Measurements from ENCODE around the gene OCIAD1.
"Not testable (repeated sequence)": the region's sequence is repeated elsewhere in the genome, so short reads cannot be mapped to it uniquely, and the experiment has no call there.

The OCIAD1 gene

DNA sequence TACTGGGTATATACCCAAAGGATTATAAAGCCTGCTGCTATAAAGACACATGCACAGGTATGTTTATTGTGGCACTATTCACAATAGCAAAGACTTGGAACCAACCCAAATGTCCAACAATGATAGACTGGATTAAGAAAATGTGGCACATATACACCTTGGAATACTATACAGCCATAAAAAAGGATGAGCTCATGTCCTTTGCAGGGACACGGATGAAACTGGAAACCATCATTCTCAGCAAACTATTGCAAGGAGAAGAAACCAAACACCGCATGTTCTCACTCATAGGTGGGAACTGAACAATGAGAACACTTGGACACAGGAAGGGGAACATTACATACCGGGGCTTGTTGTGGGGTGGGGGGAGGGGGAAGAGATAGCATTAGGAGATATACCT, 58.9 kb downstream of the OCIAD1 start:
- DNase-seq (ENCODE audit: low read depth in 2 of 2) = not testable (repeated sequence)

DNA sequence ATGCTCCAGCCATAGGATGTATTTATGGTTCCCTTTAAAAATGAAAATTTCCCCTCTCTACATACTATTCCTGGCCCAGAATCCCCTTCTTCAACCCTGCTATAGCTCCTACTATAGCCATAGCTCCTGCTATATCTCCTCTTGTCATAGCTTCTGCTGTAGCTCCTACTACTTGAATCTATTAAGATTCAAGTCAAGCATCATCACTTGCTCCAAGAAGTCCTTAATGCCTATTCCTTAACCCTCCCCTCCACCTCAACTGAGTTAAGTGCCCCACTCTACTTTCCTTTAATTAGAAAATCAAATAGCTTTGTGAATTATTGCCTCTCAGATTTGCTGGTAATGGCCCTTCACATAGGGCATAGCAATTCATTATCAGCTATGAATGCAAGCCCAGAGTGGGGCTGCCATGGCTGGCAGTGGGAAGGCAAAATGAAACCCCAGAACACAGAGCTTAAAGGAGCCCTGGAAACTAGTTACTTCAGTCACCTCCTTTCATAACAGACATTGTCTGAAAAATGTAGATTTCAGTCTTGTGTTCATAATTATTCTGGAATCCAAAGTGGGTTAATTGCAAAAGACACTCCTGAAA, 60.2 kb downstream of the OCIAD1 start:
- DNase-seq (ENCODE audit: low read depth in 2 of 2) = no peak

DNA sequence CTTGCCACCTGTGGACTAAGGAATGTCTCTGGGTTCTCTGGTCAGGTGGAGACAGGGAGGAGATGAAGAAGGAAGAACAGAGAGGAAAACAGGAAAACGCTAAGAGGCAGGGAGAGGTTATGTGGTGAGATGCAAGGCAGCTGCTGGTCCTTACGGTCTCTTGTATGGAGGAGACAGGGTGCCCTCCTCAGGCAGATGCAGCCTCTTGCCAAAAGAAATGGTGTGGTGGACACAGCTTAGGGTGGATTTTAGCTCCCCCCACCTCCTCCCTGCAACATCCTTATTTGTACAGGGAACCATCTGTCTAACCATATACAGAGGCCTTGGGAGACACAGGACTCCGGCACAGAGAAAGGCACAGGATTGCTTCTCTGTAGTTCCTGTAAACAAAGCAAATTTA, 66.0 kb downstream of the OCIAD1 start:
- DNase-seq (ENCODE audit: low read depth in 2 of 2) = no peak

DNA sequence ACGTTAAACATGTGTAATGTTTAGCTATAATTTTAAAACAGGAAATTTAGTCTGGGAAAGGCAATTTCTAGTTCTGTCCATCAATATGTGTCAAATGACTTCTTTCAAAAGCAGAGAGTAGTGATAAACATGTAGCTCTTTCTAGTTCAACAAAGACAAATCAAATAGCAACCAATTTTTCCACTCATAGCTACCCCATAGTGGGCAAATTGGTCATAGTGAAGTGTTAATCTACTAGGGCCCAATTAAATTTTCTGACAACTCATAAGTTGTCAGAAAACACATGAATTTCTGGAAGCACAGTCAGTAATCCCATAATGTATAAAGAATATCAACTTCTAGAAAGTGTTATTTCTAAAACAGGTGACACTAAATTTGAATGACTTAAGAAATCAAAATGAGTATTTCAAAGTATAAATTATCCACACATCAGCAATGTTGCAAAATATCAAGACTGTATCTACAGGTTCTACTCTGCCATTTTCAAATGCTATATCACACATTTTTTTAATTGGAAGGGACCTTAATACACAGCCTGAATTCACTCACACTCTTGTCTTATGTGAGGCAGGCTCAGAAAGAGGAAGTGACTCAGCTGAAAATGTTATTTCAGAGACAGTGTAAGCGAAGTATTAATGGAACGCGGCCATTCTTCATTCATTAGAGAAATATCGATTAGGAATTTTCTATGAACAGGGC, 68.0 kb downstream of the OCIAD1 start:
- no peak for DNase-seq (ENCODE audit: low read depth in 2 of 2)

DNA sequence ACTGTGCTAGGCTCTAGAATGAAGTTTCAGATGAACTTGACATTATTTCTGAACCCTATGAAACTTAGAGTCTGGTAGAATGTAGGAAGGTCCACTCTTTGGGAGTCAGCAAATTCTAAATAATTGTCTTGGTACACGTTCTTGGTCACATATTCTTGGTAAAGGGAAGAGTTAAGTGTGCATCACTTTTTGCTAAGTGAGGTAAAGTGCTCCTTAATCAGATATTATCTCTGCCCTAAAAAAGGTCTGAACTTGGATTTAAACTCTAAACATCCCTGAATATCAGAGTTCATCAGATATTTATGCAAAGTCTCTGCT, 68.5 kb downstream of the OCIAD1 start:
- no peak for DNase-seq (ENCODE audit: low read depth in 2 of 2)

DNA sequence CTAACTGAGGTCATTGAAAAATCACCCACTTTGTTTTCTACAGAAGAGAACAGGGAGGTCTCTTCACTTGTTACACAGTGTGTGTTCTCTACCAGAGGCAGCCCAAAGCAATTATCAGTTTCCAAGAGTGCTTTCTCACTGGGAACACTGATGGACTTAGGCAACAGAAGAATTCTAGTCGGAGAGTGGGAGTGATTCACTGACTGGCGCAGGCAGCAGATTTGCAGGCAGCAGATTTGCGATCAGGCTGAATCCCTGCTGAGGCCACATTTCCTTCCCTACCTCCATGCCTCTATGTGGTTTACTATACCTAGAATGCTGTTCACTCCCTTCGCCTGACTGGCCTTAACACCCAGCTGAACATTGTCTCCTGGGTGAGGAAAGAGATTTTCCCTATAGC, 69.1 kb downstream of the OCIAD1 start:
- no peak for DNase-seq (ENCODE audit: low read depth in 2 of 2)

DNA sequence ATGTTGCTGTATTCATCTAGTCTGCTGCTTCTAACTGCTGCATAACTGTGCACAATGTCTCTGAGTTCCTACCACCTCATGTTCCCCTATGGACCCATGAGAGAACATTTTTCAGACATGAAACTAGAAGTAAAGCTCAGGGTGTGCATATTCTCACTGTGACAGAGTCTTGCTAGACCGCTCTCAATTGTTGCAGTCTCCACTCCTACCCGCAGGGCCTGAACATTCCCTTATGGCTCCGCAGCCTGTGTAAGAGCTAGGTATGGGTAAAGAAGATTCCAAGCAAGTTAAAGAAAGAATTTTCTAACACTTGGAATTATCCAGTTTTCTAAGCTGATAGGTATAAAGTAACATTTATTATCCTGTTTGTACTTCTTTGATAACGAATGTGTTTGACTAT, 70.3 kb downstream of the OCIAD1 start:
- no peak for DNase-seq (ENCODE audit: low read depth in 2 of 2)

DNA sequence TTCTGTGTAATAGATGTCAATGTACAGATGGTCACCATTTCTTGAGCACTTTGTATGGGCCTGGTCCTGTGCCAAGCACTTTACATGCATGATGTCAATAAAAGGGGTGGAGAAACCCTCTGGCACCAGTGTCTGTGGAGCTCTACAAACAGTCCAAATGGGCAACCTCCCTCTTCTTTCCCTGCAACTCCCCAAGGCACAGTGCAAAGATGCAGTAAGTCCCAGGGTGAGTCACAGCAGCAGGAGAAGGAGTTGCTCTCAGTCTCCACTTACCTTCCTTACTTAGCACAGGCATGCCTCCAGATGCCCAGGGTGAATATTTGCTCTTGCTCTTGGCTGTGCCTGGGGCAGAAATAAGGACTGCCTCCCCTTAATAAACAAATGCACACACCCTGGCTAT, 71.4 kb downstream of the OCIAD1 start:
- no peak for DNase-seq (ENCODE audit: low read depth in 2 of 2)

DNA sequence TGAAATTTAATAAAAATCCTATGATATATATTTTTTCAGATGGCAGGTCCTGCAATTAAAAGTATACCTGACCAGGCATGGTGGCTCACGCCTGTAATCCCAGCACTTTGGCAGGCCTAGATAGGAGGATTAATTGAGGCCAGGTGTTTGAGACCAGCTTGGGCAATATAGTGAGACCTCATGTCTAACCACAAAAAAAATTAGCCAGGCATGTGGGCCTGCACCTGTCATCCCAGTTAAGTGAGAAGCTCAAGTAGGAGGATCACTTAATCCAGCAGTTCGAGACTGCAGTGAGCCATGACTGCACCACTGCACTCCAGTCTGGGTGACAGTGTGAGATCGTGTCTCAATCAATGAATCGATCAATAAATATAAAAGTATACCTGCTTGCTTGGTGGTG, 73.2 kb downstream of the OCIAD1 start:
- no peak for DNase-seq (ENCODE audit: low read depth in 2 of 2)

DNA sequence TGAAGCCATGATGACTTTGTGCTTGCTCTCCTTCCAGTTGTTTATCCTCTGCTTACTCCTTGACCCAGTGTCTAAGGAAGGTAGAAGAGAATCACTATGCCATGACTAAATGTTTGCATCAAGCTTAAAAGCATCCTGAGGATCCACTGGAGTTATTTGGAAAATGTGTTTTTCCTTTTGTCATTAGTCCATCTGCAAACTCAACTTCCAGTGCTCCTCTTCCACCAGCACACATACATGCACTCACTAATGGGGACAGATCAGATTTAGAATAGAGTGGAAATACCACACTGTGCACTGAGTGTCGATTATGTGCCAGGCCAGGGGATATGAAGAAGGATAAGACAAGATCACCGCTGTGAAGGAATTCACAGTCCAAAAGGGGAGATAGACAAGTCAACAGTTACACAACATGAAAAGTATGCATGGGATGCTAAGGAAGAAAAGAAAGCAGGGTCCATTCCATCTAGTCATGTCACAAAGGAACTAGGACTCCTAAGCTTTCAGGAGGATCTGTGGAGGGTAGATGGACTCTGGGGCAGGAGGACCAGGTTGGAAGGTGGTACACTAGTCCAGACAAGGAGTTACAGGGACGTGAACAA, 73.8 kb downstream of the OCIAD1 start:
- no peak for DNase-seq (ENCODE audit: low read depth in 2 of 2)

DNA sequence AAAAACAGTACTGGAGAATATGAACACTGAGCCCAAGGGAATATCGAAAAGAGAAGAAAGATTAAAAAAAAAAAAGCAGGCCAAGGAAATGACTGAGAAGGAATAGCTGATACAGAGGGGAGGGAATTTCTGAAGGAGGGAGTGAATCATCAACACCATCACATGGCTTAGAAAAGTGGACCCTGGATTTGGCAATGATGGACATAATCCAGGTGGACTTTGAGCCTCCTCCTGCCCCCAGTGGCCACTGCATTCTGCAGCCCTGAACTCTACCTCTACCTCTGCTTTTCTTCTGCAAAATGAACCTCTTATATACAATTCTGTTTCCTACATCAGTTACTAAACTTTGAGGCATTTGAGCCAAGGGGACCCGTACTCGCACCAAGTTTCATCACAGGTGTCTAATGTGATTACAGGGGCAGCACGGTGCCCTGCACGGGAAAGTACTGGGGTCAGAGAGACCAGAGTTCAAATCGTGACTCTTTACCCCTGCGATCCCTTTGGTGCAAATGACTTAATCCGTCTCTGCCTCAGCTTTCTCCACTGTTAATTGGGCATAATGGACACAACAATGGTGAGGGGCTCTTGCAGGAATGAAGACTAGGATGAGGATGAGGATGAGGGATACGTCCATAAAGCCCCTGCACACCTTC, 74.6 kb downstream of the OCIAD1 start:
- no peak for DNase-seq (ENCODE audit: low read depth in 2 of 2)

DNA sequence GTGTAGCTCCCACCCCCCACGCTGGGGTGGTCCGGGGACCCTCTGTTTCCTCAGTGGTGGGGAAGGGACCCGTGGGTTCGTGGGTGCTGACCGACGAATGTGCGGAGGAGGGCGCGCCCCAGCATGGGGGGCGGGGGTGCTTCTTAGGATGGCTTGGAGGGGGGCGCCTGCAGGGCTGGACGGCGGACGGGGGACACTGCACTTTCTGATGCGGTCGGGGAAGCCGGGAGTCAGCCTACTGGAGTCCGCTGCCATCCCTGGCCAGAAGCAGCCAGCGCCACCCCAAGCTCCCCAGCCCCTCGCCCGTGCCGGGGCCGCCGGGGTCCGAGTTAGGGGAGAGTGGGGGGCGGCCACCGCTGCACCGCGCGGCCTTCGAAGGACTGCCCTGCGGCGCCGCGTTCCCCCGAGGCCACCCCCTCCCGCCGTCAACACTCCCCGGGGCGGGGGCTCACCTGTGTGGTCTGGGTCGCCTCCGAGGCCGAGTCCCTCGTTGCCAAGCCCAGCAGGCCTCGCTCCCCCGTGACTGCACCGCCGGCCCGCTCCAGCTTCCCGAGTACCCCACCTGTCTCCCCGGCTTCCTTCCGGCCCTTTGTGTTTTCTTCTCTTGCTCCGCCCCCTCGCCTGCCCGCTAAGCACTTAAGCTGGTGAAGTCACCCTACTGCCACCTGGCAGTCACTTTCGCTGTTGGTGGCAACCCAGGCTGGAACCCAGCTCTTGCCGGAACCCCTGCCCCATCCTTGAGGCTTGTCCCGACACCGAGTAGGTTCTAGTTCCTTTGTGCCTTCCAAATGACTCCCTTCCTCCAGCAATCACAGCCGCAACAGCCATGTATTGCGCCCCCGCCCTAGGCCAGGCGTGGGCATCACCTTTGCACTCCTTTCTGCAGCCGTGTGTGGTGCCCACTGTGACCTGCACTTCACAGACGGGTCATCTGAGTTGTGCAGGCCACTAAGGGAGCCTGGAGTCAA, 75.6 kb downstream of the OCIAD1 start, which contains the start of gene OCIAD2:
OCIAD2 (minus strand) TSS at position 569 of the 968 bp plus-strand sequence. CDS start 2,225 bp downstream, outside the sequence.
- peak; percentile 68 to 70 for DNase-seq (ENCODE audit: low read depth in 2 of 2)

DNA sequence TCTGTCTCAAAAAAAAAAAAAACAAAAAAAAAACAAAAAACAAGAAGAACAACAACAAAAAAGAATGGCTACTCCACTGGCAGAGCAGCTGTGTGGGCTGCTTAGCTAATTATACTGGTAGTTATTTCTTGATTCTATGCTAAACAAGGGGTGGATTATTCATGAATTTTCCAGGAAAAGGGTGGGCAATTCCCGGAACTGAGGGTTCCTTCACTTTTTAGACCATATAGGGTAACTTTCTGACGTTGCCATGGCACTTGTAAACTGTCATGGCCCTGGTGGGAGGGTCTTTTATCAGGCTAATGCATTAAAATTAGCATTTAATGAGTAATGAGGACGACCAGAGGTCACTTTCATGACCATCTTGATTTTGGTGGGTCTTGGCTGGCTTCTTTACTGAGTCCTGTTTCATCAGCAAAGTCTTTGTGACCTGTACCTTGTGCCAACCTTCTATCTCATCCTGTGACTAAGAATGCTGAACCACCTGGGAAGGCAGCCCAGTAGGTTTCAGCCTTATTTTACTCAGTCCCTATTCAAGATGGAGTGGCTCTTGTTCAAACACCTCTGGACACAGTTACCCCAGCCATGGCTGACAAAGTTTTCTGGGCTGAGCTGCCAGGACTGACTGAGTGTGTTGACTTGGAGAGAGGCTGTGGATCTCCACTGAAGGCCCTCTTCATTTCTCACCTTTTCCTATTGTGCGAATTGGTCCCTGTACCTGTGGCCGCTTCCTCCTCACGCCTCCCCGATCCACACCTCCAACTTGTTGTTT, 77.0 kb downstream of the OCIAD1 start:
- no peak for DNase-seq (ENCODE audit: low read depth in 2 of 2)

DNA sequence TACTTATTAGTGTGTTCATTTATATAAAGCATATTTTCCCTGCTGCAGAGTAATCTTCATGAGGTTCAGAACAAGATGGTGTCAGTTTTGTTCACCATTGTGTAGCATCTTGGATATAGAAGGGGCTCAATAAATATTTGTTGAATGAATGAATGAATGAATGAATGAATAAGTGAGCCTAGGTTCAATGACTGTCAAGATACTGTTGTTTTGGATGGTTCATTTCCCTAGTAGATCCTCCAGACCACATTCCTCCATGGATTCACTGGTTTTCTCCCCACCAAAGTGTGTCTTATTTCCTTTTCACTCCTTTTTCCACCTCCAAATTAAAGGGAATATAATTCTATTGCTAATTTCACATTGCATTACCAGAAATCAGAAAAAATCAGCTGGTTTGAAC, 77.8 kb downstream of the OCIAD1 start:
- DNase-seq (ENCODE audit: low read depth in 2 of 2) = no peak

DNA sequence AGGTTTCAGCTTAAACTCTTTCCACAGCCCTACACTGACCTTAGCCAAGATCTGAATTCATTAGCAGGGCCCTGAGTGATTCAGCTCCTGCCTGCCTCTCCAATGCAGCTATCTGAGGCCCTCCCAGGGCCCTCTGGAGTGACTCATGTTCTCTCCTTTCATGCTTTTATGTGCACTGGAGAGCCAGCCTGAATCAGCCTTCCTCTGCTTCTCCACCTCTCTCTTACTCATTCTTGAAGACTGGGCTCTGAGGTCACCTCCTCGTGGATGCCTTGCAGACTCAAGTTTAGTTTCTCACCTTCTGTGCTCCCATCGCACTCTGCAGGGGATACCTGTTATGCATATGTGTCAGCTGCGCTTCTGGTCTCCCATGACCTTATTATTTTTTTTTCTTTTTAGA, 78.8 kb downstream of the OCIAD1 start:
- no peak for DNase-seq (ENCODE audit: low read depth in 2 of 2)

DNA sequence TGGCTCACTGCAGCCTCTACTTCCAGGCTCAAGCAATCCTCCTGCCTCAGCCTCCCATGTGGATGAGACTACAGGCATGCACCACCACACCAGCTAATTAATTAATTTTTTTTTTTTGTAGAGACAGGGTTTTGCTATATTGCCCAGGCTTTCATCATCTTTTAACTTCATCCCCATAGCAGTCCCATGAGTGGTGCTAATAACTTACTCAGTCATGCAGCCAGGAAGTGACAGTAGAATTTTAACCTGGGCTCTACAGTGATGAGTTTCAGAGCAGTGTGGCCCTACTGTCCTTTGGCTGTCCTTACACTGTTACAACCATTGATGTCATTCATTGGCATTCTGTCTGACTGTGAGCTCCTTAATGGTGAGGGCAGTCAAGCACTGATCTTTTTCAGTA, 79.6 kb downstream of the OCIAD1 start:
- DNase-seq (ENCODE audit: low read depth in 2 of 2) = no peak

All from stimulated activated CD8-positive, alpha-beta memory T cell treated with anti-CD3 and anti-CD28 coated beads, Interleukin-7, amount 100 ng/mL, for 1 hour (primary cell).